Fibroblast of lung (primary cell): Measurements from ENCODE around the gene WFIKKN1. TPM values are rescaled to one million over a fixed set of nuclear protein-coding genes. Genes with fewer than 3 reads are reported as not detected.
A peak's percentile ranks its signal among the peaks of the same experiment; 100 is the strongest.

Source experiments
- DNase-seq, 2 donors: peaks; one replicate each; pipeline versions ENCODE4 v3.0.0 to v3.0.0-alpha.2; 2010; ENCODE audit warnings: low read depth in 2 of 2
- H2AFZ ChIP-seq: 2 replicates; pipeline ENCODE4 v1.5.1; 2012; ENCODE audit warnings: low read length, control low read depth, inconsistent platforms
- H3K27ac ChIP-seq: 2 replicates; pipeline ENCODE4 v1.5.1; 2011; ENCODE audit warnings: low read length, control low read depth; ENCODE audit not compliant: insufficient read depth
- H3K27me3 ChIP-seq: 2 replicates; pipeline ENCODE4 v1.5.1; 2011; ENCODE audit warnings: mild to moderate bottlenecking, low read length; ENCODE audit not compliant: control insufficient read depth, insufficient read depth
- H3K36me3 ChIP-seq: 2 replicates; pipeline ENCODE4 v1.5.1; 2011; ENCODE audit warnings: low read length; ENCODE audit not compliant: control insufficient read depth, insufficient read depth
- H3K4me1 ChIP-seq: 2 replicates; pipeline ENCODE4 v1.5.1; 2011; ENCODE audit warnings: low read length; ENCODE audit not compliant: control insufficient read depth, insufficient read depth; ENCODE audit errors: extremely low read depth
- H3K4me2 ChIP-seq: 2 replicates; pipeline ENCODE4 v1.5.1; 2011; ENCODE audit warnings: low read length, control low read depth; ENCODE audit not compliant: insufficient read depth; ENCODE audit errors: extremely low read depth
- H3K4me3 ChIP-seq, 4 experiments: fragments of 200-600 bp in 1 of 4; sonication (generic) in 1 of 4; replicated peaks in 1 of 4; 2 replicates each; pipeline ENCODE4 v1.5.1; 2011 to 2016; ENCODE audit warnings: low read length in 4 of 4, low read depth in 3 of 4, mild to moderate bottlenecking in 3 of 4, control low read depth in 2 of 4, inconsistent platforms in 1 of 4, mixed read lengths in 1 of 4; ENCODE audit not compliant: insufficient read depth in 1 of 4; ENCODE audit errors: control extremely low read depth in 1 of 4
- H3K79me2 ChIP-seq: 2 replicates; pipeline ENCODE4 v1.5.1; 2012; ENCODE audit warnings: mild to moderate bottlenecking, low read length, inconsistent platforms; ENCODE audit not compliant: control insufficient read depth, insufficient read depth
- H3K9ac ChIP-seq: 2 replicates; pipeline ENCODE4 v1.5.1; 2011; ENCODE audit warnings: mild to moderate bottlenecking, low read length, control low read depth; ENCODE audit not compliant: insufficient read depth
- H3K9me3 ChIP-seq: 2 replicates; pipeline ENCODE4 v1.5.1; 2012; ENCODE audit warnings: low read depth, low read length; ENCODE audit not compliant: control insufficient read depth, insufficient read depth
- H4K20me1 ChIP-seq: 2 replicates; pipeline ENCODE4 v1.5.1; 2011; ENCODE audit warnings: low read length; ENCODE audit not compliant: control insufficient read depth, insufficient read depth; ENCODE audit errors: extremely low read depth
- EZH2 ChIP-seq: IDR thresholded peaks from 2 replicates; pipeline ENCODE4 v1.5.1; 2012; ENCODE audit warnings: low read length, control low read depth, mild to moderate bottlenecking; ENCODE audit errors: missing control alignments
- polyA plus RNA-seq, 2 donors: library from polyadenylated mRNA; depleted of rRNA in 1 of 2; stranded (reverse) in 1 of 2; unstranded in 1 of 2; fragments of >200 nt; gene quantifications; 2 replicates each; pipeline ENCODE4 v1.2.1, GENCODE V29; 2011 to 2012; ENCODE audit warnings: missing spikeins in 1 of 2
- total RNA-seq: library from RNA; depleted of rRNA; stranded (reverse); fragments of >200 nt; gene quantifications from 2 replicates; pipeline ENCODE4 v1.2.1, GENCODE V29; 2014
- TF ChIP-seq, protein P1 (sequence below), 2 donors: IDR thresholded peaks in 1 of 2; conservative IDR thresholded peaks in 1 of 2; 1 replicate in 1 of 2; 2 replicates in 1 of 2; pipeline ENCODE4 v1.5.1; 2011 to 2012; ENCODE audit warnings: low read length in 2 of 2, control low read depth in 1 of 2, inconsistent platforms in 1 of 2, low read depth in 1 of 2, mild to moderate bottlenecking in 1 of 2

WFIKKN1 gene
- total and polyA plus RNA-seq, 2 donors (not counting 1 experiment from before 2014, with no cell fraction given): 0.17 TPM; not detected in 1

DNA sequence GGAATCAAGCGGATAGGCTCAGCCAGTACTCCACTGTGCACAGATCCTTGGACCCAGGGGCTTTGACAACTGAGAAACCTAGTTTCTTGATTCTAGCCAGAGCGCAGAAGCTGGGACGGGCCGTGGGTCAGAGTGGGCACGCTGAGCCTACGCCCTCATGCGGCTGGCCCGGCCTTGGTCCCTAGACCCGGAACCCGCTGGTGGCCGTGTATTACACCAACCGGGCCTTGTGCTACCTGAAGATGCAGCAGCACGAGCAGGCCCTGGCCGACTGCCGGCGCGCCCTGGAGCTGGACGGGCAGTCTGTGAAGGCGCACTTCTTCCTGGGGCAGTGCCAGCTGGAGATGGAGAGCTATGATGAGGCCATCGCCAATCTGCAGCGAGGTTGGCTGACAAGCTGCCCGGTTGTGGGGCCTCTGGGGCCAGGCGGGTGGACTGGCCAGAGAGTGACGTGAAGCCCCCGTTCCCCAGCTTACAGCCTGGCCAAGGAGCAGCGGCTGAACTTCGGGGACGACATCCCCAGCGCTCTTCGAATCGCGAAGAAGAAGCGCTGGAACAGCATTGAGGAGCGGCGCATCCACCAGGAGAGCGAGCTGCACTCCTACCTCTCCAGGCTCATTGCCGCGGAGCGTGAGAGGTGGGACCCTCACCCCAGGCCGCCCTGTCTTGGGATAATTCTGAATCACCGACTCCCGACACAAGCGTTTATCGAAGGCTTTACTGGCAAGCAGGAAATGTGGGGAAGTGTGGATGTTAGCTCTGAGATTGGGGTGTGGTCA lies 50.4 kb downstream of the WFIKKN1 start:
- peak; percentile 57 to 58 for DNase-seq
- no peak overlapping the region for H2AFZ ChIP-seq
- H4K20me1 ChIP-seq: no peaks in the 10 kb centered on the region
- H3K4me2 ChIP-seq: peak overlapping the region; percentile 99
- H3K27me3 ChIP-seq: no peaks in the 10 kb centered on the region
- peaks cover 31% of the 10 kb centered on the region for H3K79me2 ChIP-seq
- peak overlapping the region; percentile 73 for H3K27ac ChIP-seq
- H3K9ac ChIP-seq: peak overlapping the region; percentile 78
- peak overlapping the region; percentile 72 to 88 (median 85) for H3K4me3 ChIP-seq
- peaks cover 27% of the 10 kb centered on the region for H3K36me3 ChIP-seq
- no peak for TF ChIP-seq EZH2
- TF ChIP-seq, protein P1, sequence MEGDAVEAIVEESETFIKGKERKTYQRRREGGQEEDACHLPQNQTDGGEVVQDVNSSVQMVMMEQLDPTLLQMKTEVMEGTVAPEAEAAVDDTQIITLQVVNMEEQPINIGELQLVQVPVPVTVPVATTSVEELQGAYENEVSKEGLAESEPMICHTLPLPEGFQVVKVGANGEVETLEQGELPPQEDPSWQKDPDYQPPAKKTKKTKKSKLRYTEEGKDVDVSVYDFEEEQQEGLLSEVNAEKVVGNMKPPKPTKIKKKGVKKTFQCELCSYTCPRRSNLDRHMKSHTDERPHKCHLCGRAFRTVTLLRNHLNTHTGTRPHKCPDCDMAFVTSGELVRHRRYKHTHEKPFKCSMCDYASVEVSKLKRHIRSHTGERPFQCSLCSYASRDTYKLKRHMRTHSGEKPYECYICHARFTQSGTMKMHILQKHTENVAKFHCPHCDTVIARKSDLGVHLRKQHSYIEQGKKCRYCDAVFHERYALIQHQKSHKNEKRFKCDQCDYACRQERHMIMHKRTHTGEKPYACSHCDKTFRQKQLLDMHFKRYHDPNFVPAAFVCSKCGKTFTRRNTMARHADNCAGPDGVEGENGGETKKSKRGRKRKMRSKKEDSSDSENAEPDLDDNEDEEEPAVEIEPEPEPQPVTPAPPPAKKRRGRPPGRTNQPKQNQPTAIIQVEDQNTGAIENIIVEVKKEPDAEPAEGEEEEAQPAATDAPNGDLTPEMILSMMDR (conservative IDR thresholded peaks at IDR 0.05 in 1 of 2, IDR thresholded peaks at IDR 0.05 in 1 of 2; ENCODE audit: low read depth in 1 of 2, low read length in 2 of 2): peak in 1 of 2 donors; percentile 13
- H3K4me1 ChIP-seq: peaks cover 18% of the 10 kb centered on the region
- H3K9me3 ChIP-seq: no peaks in the 10 kb centered on the region

DNA sequence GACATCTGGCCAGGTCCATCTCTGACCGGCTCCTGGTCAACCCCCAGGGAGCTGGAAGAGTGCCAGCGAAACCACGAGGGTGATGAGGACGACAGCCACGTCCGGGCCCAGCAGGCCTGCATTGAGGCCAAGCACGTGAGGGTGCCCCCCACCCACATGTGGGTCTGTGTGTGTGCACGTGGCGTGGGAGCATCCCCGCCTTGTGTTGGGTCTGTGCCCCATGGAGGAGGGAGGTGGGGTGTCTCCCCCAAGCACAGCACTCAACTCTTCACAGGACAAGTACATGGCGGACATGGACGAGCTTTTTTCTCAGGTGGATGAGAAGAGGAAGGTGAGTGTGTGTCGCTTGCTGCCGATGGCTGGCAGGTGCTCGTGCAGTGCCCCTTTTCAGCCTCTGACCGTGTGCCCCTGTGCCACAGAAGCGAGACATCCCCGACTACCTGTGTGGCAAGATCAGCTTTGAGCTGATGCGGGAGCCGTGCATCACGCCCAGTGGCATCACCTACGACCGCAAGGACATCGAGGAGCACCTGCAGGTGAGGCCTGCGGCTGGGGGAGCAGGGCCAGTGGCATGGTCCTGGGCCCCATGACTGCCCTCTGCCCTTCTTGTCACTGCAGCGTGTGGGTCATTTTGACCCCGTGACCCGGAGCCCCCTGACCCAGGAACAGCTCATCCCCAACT lies 51.1 kb downstream of the WFIKKN1 start:
- Histone ChIP-seq H3K27me3 (no peaks in the 10 kb centered on the region), H3K4me1 (peaks cover 18% of the 10 kb centered on the region), H3K9ac (no peak overlapping the region), H3K36me3 (peaks cover 31% of the 10 kb centered on the region), H3K9me3 (no peaks in the 10 kb centered on the region), H3K27ac (no peak overlapping the region), H2AFZ (no peak overlapping the region), H4K20me1 (no peaks in the 10 kb centered on the region), H3K79me2 (peaks cover 31% of the 10 kb centered on the region), H3K4me3 (peak overlapping the region; percentile 72 to 88 (median 85)), H3K4me2 (peak overlapping the region; percentile 99)
- TF ChIP-seq EZH2: no peak
- TF ChIP-seq, protein P1 (conservative IDR thresholded peaks at IDR 0.05 in 1 of 2, IDR thresholded peaks at IDR 0.05 in 1 of 2; ENCODE audit: low read depth in 1 of 2, low read length in 2 of 2): no peak
- DNase-seq: peak; percentile 32 to 35
